Endothelial cell of umbilical vein (primary cell): Measurements from ENCODE around the gene BCL11B. TPM values are rescaled to one million over a fixed set of nuclear protein-coding genes. Genes with fewer than 3 reads are reported as not detected.

Experiments
- BruUV-seq: library from RNA; stranded (reverse); fragments of 400-500 nt; replicated peaks from 2 replicates; lab custom pipeline; 2021; lab: Mats Ljungman, UMichigan
- CTCF ChIA-PET: fragments of 300-600, 350-600 bp; sonication (Branson Sonifier 250); formaldehyde crosslinking; loops from one replicate; lab custom pipeline; 2021; ENCODE audit warnings: antibody characterized with exemption, inconsistent platforms; lab: Charles Lee
- POLR2A ChIA-PET: fragments of 300-600, 350-600 bp; sonication (Branson Sonifier 250); formaldehyde crosslinking; loops from one replicate; lab custom pipeline; 2021; ENCODE audit warnings: antibody characterized with exemption, inconsistent platforms; lab: Charles Lee
- DNase-seq: peaks from one replicate; pipeline ENCODE4 v3.0.0-alpha.2; 2011; ENCODE audit warnings: low read depth, low spot score
- FAIRE-seq: peaks from 2 replicates; lab custom pipeline; 2011; peaks lifted over from hg19 to GRCh38; lab: Jason Lieb, UNC
- H2AFZ ChIP-seq: 2 replicates; pipeline ENCODE4 v1.6.0; 2012; ENCODE audit warnings: low read depth, low read length, control low read depth, inconsistent platforms
- H3K27ac ChIP-seq: 2 replicates; pipeline ENCODE4 v1.5.1; 2011; ENCODE audit warnings: low read depth, mild to moderate bottlenecking, control low read depth, low read length, moderate library complexity; ENCODE audit not compliant: insufficient read depth
- H3K27me3 ChIP-seq, 2 experiments: 2 replicates each; pipeline versions ENCODE4 v1.6.0 to v1.6.1; 2011; ENCODE audit warnings: low read length in 2 of 2, mixed read lengths in 1 of 2; ENCODE audit not compliant: control insufficient read depth in 2 of 2, insufficient read depth in 2 of 2
- H3K36me3 ChIP-seq, 2 experiments: 2 replicates in 1 of 2; 3 replicates in 1 of 2; pipeline ENCODE4 v1.5.1; 2011; ENCODE audit warnings: low read length in 2 of 2, mild to moderate bottlenecking in 1 of 2, moderate library complexity in 1 of 2; ENCODE audit not compliant: control insufficient read depth in 2 of 2, insufficient read depth in 2 of 2; ENCODE audit errors: extremely low read depth in 1 of 2
- H3K4me1 ChIP-seq: 3 replicates; pipeline ENCODE4 v1.5.1; 2011; ENCODE audit warnings: mild to moderate bottlenecking, low read length; ENCODE audit not compliant: control insufficient read depth, insufficient read depth; ENCODE audit errors: extremely low read depth
- H3K4me2 ChIP-seq: 2 replicates; pipeline ENCODE4 v1.6.1; 2011; ENCODE audit warnings: low read length, control low read depth, mixed read lengths; ENCODE audit not compliant: insufficient read depth
- H3K4me3 ChIP-seq, 3 experiments: fragments of 200-600 bp in 1 of 3; sonication (generic), shearing (Covaris generic) in 1 of 3; replicated peaks in 1 of 3; 2 replicates each; pipeline ENCODE4 v1.5.1; 2011 to 2016; ENCODE audit warnings: control low read depth in 3 of 3, low read length in 3 of 3, mild to moderate bottlenecking in 2 of 3, inconsistent platforms in 1 of 3, low read depth in 1 of 3, moderate library complexity in 1 of 3; ENCODE audit not compliant: insufficient read depth in 1 of 3
- H3K79me2 ChIP-seq: 2 replicates; pipeline ENCODE4 v1.6.0; 2012; ENCODE audit warnings: low read length, inconsistent platforms; ENCODE audit not compliant: control insufficient read depth, insufficient read depth
- H3K9ac ChIP-seq: replicated peaks from 2 replicates; pipeline ENCODE3; 2011; ENCODE audit warnings: low read length, control low read depth; ENCODE audit not compliant: insufficient read depth; ENCODE audit errors: extremely low read depth
- H3K9me1 ChIP-seq: replicated peaks from 3 replicates; pipeline ENCODE4 v1.6.0; 2011; ENCODE audit warnings: mild to moderate bottlenecking, low read length; ENCODE audit not compliant: control insufficient read depth, insufficient read depth; ENCODE audit errors: extremely low read depth
- H3K9me3 ChIP-seq: replicated peaks from 2 replicates; pipeline ENCODE4 v1.5.1; 2012; ENCODE audit warnings: low read length, inconsistent platforms; ENCODE audit not compliant: control insufficient read depth, insufficient read depth
- H4K20me1 ChIP-seq: replicated peaks from 2 replicates; pipeline ENCODE3; 2011; ENCODE audit warnings: mild to moderate bottlenecking, low read length; ENCODE audit not compliant: control insufficient read depth, insufficient read depth; ENCODE audit errors: extremely low read depth
- CTCF ChIP-seq, 2 donors: IDR thresholded peaks; 1 replicate in 1 of 2; 2 replicates in 1 of 2; pipeline ENCODE4 v1.5.1; 2011; ENCODE audit warnings: low read length in 2 of 2, mild to moderate bottlenecking in 2 of 2, moderate library complexity in 2 of 2, control low read depth in 1 of 2, inconsistent platforms in 1 of 2, low read depth in 1 of 2; ENCODE audit not compliant: insufficient read depth in 1 of 2; ENCODE audit errors: extremely low read depth in 1 of 2
- EZH2 ChIP-seq: IDR thresholded peaks from 2 replicates; pipeline ENCODE4 v1.6.1; 2012; ENCODE audit warnings: borderline replicate concordance, low read depth, mild to moderate bottlenecking, moderate library complexity, low read length, inconsistent platforms; ENCODE audit not compliant: severe bottlenecking
- FOS ChIP-seq: IDR thresholded peaks from 2 replicates; pipeline ENCODE4 v1.6.1; 2011; ENCODE audit warnings: mild to moderate bottlenecking, low read length, moderate library complexity, borderline replicate concordance; ENCODE audit not compliant: insufficient read depth
- GATA2 ChIP-seq: IDR thresholded peaks from 2 replicates; pipeline ENCODE4 v1.7.0; 2011; ENCODE audit warnings: low read depth, mild to moderate bottlenecking, moderate library complexity, mixed read lengths, low read length; ENCODE audit not compliant: insufficient read length, insufficient read depth
- JUN ChIP-seq: IDR thresholded peaks from 2 replicates; pipeline ENCODE4 v1.6.1; 2011; ENCODE audit warnings: borderline replicate concordance, low read depth; ENCODE audit not compliant: insufficient read length, insufficient read depth
- MAX ChIP-seq: IDR thresholded peaks from 2 replicates; pipeline ENCODE4 v1.6.1; 2011; ENCODE audit not compliant: insufficient read depth, insufficient read length
- MYC ChIP-seq: IDR thresholded peaks from one replicate; pipeline ENCODE4 v1.6.1; 2011; ENCODE audit warnings: mild to moderate bottlenecking, low read depth, low read length
- POLR2A ChIP-seq: IDR thresholded peaks from 2 replicates; pipeline ENCODE4 v1.6.1; 2012; ENCODE audit warnings: low read depth, mild to moderate bottlenecking, control low read depth, low read length
- POLR2AphosphoS5 ChIP-seq: IDR thresholded peaks from 2 replicates; pipeline ENCODE4 v1.6.1; 2012; ENCODE audit warnings: low read depth, mild to moderate bottlenecking, control low read depth, low read length, moderate library complexity; ENCODE audit not compliant: insufficient read depth
- dilution Hi-C: fragments of 300-500 bp; cut with MboI; formaldehyde crosslinking; loops from one replicate; pipeline ENCODE4 v1.15.0; 2019; ENCODE audit warnings: low sequenced_read_pairs; ENCODE audit not compliant: extremely low pct_ligation_motif_present
- intact Hi-C: fragments of 100-400 bp; cut with micrococcal nuclease; formaldehyde crosslinking; loops from one replicate; pipeline ENCODE4 v1.10.0; 2022
- polyA plus RNA-seq, 4 experiments: library from polyadenylated mRNA; depleted of rRNA in 3 of 4; stranded (reverse) in 3 of 4; unstranded in 1 of 4; fragments of >200 nt; gene quantifications; 2 replicates each; pipeline versions ENCODE4 v1.2.1 to v1.2.3, GENCODE V29; 2011 to 2012; ENCODE audit warnings: missing spikeins in 1 of 4
- total RNA-seq: library from RNA; stranded (reverse); gene quantifications from 2 replicates; pipeline ENCODE4 v1.2.3, GENCODE V29; 2021

Gene BCL11B
- total and polyA plus RNA-seq, 2 donors (not counting 3 experiments of a cell fraction or from before 2014, with no cell fraction given): 0.03 to 0.07 TPM

DNA sequence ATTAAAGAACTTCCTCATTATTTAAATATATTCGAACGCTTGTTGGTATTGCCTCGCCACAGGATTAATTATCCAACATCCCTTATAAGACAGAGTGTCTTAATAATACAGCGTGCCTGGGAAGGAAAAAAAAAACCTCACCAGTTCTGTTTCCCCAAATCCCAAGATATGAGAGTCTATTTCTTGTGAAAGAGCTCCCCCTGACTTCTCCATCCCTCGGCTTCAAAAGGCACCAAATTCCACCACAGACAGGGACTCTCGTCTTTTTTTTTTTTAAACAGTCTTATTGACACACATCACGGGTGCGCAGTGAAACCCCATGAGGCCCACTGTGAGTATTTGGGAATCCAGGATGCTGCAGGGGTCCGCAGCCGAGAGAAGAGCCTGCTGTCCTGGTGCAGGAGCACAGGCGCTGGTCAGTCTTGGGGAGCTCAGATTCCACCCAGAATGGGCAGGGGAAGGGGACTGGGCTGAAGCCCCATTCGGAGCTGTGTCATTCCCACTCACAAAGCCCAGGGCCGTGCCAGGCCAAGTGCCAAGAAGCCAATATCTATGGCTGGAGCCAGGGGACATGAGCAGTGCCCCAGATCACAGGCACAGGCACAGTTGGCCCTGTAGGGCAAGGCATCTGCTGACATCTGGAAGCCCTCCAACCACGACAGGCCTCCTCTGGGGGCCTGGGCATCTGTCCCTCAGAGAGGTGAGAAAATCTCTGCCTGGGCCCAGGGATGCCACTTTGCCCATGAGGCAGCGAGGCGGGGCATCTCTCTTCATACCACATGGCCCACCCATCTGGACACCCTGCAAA lies 71.9 kb downstream of the BCL11B start:
- Histone ChIP-seq H3K4me1 (no peaks in the 10 kb centered on the region), H3K36me3 (no peaks in the 10 kb centered on the region), H3K9ac (no peak overlapping the region), H2AFZ (no peak overlapping the region), H3K9me3 (no peaks in the 10 kb centered on the region), H3K79me2 (no peaks in the 10 kb centered on the region), H3K4me2 (no peak overlapping the region), H4K20me1 (no peaks in the 10 kb centered on the region), H3K9me1 (no peaks in the 10 kb centered on the region), H3K27me3 (no peaks in the 10 kb centered on the region), H3K27ac (no peak overlapping the region), H3K4me3 (no peak overlapping the region)
- ChIA-PET CTCF (no interaction called here), POLR2A (no interaction called here)
- no TSS peak for BruUV-seq
- intact Hi-C loops (no loop called here), dilution Hi-C loops (no loop called here)
- no peak for TF ChIP-seq POLR2A
- TF ChIP-seq JUN: no peak
- TF ChIP-seq MAX: no peak
- TF ChIP-seq EZH2: no peak
- TF ChIP-seq POLR2AphosphoS5: no peak
- TF ChIP-seq FOS: no peak
- TF ChIP-seq GATA2: no peak
- TF ChIP-seq MYC: no peak
- TF ChIP-seq CTCF (IDR thresholded peaks at IDR 0.05; ENCODE audit: extremely low read depth in 1 of 2, insufficient read depth in 1 of 2, low read depth in 1 of 2, low read length in 2 of 2): no peak
- DNase-seq (no peak), FAIRE-seq (no peak)
